SK-N-SH (cell line): ENCODE results near the gene C19orf67.
A peak's percentile ranks its signal among the peaks of the same experiment; 100 is the strongest.

ENCODE experiments used
- CHD2 ChIP-seq: fragments of 150-350 bp; IDR thresholded peaks from 2 replicates; pipeline ENCODE4 v1.6.1; 2018; ENCODE audit warnings: low read length; ENCODE audit not compliant: partially characterized antibody
- EP300 ChIP-seq, 2 experiments: IDR thresholded peaks; 2 replicates each; pipeline versions ENCODE4 v1.4.0 to v1.6.1; 2012; ENCODE audit warnings: borderline replicate concordance in 1 of 2, low read depth in 1 of 2, low read length in 1 of 2
- IRF3 ChIP-seq: fragments of 150-350 bp; IDR thresholded peaks from 2 replicates; pipeline ENCODE4 v1.6.1; 2016; ENCODE audit warnings: mild to moderate bottlenecking, low read depth, low read length
- POLR2AphosphoS5 ChIP-seq: IDR thresholded peaks from 2 replicates; pipeline ENCODE4 v1.6.1; 2012; ENCODE audit warnings: low read depth, low read length
- RXRA ChIP-seq: IDR thresholded peaks from 2 replicates; pipeline ENCODE4 v1.4.0; 2012; ENCODE audit warnings: low read depth, mild to moderate bottlenecking, borderline replicate concordance
- TF ChIP-seq, protein P1 (sequence below): IDR thresholded peaks from 2 replicates; pipeline ENCODE4 v1.6.1; 2012; ENCODE audit warnings: mild to moderate bottlenecking, low read depth, low read length, moderate library complexity
- TF ChIP-seq, protein P2 (sequence below): fragments of 200-600 bp; sonication (generic); IDR thresholded peaks from 2 replicates; pipeline ENCODE4 v1.6.1; 2017; ENCODE audit warnings: antibody characterized with exemption, mild to moderate bottlenecking, moderate library complexity
- TF ChIP-seq, protein P3 (sequence below): IDR thresholded peaks from 2 replicates; pipeline ENCODE4 v1.4.0; 2012; ENCODE audit warnings: low read depth

GRCh38 chr19:14031719-14032480, 53.7 kb downstream of the C19orf67 start, which contains the start of gene IL27RA:
- TF ChIP-seq, protein P1, sequence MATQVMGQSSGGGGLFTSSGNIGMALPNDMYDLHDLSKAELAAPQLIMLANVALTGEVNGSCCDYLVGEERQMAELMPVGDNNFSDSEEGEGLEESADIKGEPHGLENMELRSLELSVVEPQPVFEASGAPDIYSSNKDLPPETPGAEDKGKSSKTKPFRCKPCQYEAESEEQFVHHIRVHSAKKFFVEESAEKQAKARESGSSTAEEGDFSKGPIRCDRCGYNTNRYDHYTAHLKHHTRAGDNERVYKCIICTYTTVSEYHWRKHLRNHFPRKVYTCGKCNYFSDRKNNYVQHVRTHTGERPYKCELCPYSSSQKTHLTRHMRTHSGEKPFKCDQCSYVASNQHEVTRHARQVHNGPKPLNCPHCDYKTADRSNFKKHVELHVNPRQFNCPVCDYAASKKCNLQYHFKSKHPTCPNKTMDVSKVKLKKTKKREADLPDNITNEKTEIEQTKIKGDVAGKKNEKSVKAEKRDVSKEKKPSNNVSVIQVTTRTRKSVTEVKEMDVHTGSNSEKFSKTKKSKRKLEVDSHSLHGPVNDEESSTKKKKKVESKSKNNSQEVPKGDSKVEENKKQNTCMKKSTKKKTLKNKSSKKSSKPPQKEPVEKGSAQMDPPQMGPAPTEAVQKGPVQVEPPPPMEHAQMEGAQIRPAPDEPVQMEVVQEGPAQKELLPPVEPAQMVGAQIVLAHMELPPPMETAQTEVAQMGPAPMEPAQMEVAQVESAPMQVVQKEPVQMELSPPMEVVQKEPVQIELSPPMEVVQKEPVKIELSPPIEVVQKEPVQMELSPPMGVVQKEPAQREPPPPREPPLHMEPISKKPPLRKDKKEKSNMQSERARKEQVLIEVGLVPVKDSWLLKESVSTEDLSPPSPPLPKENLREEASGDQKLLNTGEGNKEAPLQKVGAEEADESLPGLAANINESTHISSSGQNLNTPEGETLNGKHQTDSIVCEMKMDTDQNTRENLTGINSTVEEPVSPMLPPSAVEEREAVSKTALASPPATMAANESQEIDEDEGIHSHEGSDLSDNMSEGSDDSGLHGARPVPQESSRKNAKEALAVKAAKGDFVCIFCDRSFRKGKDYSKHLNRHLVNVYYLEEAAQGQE: no peak
- TF ChIP-seq, protein P2, sequence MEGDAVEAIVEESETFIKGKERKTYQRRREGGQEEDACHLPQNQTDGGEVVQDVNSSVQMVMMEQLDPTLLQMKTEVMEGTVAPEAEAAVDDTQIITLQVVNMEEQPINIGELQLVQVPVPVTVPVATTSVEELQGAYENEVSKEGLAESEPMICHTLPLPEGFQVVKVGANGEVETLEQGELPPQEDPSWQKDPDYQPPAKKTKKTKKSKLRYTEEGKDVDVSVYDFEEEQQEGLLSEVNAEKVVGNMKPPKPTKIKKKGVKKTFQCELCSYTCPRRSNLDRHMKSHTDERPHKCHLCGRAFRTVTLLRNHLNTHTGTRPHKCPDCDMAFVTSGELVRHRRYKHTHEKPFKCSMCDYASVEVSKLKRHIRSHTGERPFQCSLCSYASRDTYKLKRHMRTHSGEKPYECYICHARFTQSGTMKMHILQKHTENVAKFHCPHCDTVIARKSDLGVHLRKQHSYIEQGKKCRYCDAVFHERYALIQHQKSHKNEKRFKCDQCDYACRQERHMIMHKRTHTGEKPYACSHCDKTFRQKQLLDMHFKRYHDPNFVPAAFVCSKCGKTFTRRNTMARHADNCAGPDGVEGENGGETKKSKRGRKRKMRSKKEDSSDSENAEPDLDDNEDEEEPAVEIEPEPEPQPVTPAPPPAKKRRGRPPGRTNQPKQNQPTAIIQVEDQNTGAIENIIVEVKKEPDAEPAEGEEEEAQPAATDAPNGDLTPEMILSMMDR: peak; percentile 70
- no peak for TF ChIP-seq CHD2
- no peak for TF ChIP-seq POLR2AphosphoS5
- TF ChIP-seq RXRA: no peak
- no peak for TF ChIP-seq EP300 (IDR thresholded peaks at IDR 0.05; ENCODE audit: borderline replicate concordance in 1 of 2, low read depth in 1 of 2, low read length in 1 of 2)
- TF ChIP-seq, protein P3, sequence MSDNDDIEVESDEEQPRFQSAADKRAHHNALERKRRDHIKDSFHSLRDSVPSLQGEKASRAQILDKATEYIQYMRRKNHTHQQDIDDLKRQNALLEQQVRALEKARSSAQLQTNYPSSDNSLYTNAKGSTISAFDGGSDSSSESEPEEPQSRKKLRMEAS: peak; percentile 73; the same call in 1 of the 2 replicates
- TF ChIP-seq IRF3: no peak
